GM18519 (cell line): ENCODE results near the gene MTHFD1.

Experiments used
- ATAC-seq: cut with Tn5 transposase; IDR thresholded peaks from one replicate; pipeline ENCODE4 v1.9.1; 2021; ENCODE audit warnings: mild to moderate bottlenecking, moderate library complexity; ENCODE audit not compliant: unreplicated experiment, low FRiP score

Gene MTHFD1

DNA sequence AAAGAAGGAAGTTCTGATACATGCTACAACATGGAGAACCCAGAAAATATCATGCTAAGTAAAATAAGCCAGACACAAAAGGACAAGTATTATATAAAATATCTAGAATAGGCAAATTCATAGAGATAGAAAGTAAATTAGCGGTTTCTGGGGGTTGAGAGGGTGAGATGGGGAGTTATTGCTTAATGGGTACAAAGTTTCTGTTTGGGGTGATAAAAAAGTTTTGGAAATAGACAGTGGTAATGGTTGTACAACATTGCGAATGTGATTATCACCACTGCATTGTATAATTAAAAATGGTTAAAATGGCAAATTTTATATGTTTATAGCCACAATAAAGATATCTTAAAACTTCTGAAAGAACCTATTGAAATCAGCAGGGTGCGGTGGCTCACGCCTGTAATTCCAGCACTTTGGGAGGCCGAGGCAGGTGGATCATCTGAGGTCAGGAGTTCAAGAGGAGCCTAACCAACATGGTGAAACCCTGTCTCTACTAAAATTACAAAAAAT, 100.5 kb downstream of the MTHFD1 start:
- ATAC-seq, result no peak

DNA sequence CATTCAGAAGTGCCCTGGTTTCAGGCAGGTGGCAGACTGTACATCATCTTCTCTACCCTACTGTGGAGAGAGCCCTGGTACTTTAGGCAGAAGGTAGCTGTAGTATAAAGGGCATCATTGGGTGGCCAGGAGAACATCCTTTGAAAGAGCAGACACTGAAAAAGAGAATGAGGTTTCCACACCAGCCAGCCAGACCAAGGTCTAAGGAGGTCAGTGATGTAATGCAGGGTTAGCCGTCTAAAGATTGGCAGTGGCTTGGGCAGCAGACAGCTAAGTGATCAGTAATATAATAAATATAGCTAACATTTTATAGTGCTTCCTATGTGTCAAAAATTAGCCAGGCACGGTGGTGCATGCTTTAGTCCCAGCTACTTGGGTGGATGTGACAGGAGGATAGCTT, 103.5 kb downstream of the MTHFD1 start:
- ATAC-seq, result no peak

DNA sequence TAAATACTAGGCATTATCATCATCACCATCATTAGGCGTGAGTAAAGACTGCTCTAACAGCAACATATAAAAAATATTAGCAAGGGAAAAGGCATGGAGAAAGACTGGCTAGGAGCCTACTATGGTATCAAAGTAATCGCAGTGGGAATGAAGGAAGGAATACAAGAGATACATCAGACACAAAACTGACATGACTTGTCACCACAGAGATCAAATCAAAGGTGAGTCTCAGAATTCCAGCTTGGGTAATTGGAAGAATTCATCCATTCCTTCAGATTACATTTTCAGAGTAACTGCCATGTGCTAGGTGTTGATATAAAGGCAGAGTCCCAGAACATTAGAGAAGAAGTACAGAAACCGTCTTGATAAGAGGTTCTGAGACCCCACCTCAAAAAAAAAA, 105.3 kb downstream of the MTHFD1 start:
- ATAC-seq, result no peak

DNA sequence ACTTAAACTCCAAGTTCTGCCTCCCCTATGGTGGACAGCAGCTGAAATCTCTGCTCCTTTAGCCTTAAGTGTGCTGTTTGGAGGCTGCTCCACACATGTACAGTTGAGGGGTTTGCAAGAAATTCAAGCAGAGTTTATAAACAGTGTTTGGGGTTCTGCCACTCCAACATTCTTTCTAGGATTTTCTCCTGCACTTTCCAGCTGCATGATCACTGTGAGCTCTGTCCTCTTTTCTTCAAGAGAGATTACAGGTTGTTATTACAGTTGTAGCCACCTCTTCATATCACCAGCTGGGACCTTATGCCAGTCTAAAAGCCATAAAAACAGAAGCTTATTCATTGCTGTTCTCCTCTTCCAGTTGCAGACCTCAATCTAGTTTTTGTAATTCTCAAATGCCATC, 107.1 kb downstream of the MTHFD1 start:
- no peak for ATAC-seq

DNA sequence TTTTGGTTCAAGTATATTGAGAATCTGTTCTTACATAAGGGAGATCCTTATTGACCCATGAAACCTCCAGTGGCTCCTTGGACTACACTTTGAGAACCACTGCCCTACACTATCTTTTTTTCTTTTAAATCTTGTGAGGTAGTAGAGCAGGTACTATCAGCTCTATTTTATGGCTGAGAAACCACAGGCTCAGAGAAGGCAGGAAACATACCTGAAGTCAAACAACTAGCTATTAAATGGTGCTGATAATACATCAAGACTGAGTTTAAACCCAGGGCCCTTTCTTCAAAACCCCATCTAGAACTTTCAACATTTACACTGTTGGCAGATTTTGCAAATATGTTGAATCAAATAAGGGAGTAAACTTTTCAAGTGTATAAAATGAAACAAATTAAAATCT, 108.6 kb downstream of the MTHFD1 start:
- no peak for ATAC-seq

DNA sequence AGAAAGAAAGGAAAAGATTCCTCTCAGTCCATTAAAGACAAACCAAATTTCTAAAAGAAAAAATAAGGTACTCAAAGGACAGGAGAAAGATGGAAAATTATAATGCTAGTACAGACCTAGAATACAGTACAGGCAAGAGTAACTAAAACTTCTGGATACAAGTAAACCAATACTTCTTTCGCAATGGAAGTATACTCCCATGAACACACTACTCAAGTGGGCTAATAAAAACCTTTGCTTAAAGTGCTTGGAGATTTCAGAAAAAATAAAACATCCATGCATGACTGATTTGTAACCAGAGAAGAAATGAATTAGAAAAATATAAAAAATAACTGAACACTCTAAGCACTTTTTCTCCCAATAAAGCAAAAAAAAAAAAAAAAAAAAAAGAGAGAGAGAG, 111.9 kb downstream of the MTHFD1 start:
- no peak for ATAC-seq

DNA sequence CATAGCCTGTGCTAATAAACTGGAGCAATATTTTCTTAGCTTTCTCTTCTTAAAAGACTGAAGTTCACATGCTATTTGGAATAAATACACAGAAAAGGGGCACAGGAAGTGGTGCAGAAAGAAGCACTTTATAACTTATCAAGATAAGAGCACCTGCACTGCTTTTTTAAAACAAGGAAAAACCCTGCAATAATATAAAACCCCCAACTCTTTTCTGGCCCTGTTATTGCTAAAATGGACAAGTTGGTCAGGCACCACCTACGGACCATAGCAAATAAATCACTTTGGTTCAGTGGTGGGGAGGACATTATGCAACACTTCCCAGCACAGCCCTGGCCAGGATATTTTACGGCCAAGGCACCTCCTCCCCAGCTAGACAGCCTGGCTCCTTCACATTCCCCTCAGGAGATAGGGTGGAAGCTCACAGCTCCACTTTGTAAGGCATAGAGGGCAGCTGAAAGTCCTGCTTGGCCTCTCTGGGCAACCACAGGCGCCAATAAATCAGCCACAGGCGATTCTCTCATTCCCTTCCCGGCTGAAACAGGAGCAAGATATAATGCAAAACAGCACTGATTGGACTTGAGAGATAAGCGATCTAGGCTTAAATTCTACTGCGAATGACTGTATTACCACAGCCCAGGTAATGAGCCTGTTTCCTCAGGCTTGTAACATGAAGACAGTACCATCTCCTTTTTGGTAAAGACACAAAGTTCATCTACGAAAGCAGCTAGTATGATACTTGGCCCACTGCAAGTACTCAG, 113.4 kb downstream of the MTHFD1 start:
- no peak for ATAC-seq

DNA sequence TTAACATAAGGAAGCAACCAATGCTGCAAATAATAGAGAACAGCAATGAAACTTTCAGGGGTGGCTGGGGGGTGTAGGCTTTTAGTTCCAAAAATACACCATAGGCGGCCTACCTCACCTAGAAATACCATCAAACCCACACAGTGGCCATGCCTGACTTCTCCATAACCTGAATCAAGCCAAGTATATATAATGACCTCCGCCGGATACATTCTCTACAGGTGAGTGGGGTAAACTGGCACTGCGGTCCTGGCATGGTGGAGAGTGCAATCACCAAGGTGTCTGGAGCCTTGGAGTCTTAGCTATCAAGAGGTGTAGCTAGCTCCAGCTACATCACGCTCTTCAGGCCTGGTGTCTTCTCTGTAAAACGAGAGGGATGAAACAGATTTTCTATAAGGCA, 114.3 kb downstream of the MTHFD1 start:
- ATAC-seq, result no peak

DNA sequence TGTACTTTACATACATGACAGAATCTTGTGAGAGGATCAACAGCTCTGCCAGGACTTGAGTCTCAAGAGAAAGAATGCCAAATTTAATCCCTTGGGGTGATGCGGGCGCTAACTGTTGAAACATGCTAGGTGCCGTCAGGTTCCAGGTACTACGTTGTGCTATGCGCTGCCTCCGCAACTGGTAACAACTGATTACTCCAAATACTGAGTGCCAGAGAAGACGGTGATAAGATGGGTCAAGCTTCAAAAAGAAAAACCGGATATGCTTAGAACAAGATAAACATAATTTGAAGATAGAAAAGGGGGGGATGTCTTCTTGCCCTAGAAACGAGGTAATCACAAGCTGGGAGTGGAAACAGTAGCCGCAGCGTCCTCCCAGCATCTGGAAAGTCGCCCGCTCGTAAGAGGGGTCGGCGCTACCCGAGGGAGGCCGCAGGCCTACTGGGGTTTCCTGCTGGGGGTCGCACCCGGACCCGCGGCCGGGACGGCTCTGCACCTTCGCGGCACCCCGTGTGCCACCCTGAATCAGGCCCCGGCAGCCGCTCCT, 114.8 kb downstream of the MTHFD1 start:
- peak; percentile 0 for ATAC-seq

DNA sequence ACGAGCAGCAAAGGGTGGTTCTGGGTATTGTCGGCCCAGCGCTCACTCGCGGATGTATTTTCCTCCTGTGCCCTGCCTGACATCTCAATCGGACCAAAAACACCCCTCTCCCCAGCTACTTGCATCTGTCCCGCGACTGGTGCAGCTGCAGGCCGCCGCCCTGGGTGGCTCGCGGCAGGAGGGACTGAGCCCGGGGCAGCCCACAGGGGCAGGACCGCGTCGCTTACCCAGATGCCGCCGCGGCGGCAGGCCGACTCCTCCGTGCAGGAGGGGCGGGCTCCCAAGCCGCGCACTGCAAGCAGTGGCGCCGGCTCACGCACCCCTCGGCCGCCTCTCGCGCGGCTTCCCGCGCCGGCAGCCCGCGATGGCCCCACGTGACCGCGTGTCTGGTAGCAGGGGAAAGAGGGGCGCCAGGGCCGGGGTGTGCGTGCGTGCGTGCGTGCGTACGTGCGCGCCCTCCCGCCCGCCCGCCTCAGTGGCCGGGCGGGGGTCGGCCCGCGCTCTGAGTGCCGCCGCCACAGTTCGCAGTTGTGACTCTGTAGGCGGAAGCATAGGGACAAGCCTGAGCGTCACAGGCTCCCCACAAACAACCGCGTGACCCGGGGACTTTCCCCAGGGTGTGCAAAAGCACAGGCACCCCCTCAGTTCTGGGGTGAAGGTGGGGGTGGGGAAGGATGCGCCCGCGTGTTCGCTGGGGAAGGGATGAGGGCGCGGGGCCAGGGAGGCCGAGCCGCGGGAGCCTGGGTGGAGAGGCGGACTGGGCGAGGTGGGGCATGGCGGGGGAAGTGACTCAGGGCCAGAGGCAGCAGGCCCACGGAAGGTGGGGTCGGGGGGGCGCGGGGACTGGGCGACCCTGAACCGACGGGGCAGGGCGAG, 115.5 kb downstream of the MTHFD1 start, which contains the start of gene ZBTB25:
Gene ZBTB25 (minus strand): TSS at position 405 of the 876 bp plus-strand sequence. CDS start 13,305 bp downstream, outside the sequence.
- peak; percentile 63 for ATAC-seq

DNA sequence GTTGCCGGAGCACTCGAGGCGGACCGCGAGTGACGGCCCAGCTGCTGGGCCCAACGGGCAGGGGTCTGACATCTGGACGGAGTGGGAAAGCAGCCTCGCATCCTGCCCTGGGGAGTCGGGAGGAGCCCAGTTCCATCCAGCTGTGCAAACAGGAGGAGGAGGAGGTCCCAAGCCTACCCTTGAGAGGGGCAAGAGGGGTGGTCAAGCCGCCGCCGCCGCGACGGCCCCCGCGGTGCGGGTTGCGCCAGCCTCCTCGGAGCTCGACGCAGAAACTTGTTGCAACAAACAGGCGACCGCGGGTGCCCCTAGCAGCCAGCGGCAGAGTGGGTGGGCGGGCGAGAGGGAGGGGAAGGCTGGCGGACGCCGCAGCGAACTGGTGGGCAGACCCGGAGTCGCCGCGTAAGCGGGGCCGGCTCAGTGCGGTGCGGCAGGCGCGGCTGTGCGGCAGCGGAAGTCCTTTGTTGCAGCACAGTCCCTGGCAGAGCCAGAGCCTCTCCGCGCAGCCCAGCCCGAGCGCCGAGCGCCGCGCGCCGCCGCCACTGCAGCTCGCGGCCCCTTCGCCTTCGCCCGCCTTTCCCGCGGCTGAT, 116.2 kb downstream of the MTHFD1 start, which contains the start of gene ZBTB1:
Gene ZBTB1 (plus strand): TSS at position 461 of the 587 bp plus-strand sequence. CDS start 16,735 bp downstream, outside the sequence.
- ATAC-seq, result no peak

DNA sequence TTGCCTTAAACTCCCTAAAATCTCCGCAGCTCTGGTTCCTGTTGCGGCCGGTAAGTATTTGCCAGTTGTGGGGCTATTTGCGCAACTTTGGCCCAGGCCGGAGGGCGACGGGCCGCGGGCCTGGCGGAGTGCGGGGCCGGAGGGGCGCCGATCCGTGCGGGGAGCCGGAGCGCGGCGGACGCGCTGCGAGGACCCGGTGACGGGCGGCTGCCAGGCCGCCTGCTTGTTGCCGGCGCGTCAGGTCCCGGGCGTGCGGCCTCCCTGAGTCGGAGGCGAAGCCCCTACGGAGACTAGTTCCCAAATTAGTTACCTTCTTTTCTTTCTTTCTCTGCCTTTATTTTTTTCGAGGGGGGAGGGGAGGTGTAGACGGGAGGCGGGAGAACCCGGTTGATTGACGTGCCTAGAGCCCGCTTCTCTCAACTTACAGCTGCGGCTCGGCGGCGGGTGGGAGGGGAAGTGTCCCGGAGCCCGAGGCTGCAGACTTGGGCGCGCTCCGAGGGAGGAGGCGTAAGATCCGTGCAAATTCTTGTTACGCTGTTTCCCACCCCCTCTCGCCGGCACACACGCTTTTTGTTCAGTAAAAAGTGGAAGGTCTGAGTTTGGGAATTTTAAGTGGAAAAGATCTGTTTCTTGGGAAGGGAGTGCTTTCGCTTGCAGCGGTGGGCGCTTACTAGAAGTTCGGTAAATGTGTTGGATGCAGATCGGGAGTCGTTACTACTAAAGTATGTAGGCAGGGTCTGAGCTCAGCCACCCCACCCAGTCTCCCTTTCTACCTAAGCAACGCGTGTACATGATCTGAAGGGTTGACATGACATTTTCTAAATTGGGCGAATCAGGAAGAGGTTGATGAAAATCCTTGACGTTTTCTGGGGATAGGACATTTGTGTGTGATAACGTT, 117.0 kb downstream of the MTHFD1 start:
- no peak for ATAC-seq

DNA sequence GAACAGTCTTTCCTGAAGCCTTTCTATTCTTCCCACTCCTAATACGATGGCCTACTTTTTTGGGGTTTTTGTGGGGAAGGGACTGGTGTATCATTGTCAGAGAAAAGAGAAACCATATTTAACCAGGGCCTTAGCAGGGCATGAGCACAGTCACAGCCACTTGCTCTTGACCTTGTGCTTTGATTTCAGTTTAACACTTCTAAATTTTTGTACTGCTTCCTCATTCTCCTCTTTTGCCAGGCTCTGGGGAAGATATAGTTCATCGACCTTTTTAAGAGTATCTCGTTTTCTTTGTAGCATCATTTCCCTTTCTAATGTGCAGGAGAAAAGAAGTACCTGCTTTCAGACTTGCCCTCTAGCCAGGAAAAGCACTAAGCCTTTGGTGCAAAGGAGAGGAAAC, 118.6 kb downstream of the MTHFD1 start:
- ATAC-seq, result no peak

DNA sequence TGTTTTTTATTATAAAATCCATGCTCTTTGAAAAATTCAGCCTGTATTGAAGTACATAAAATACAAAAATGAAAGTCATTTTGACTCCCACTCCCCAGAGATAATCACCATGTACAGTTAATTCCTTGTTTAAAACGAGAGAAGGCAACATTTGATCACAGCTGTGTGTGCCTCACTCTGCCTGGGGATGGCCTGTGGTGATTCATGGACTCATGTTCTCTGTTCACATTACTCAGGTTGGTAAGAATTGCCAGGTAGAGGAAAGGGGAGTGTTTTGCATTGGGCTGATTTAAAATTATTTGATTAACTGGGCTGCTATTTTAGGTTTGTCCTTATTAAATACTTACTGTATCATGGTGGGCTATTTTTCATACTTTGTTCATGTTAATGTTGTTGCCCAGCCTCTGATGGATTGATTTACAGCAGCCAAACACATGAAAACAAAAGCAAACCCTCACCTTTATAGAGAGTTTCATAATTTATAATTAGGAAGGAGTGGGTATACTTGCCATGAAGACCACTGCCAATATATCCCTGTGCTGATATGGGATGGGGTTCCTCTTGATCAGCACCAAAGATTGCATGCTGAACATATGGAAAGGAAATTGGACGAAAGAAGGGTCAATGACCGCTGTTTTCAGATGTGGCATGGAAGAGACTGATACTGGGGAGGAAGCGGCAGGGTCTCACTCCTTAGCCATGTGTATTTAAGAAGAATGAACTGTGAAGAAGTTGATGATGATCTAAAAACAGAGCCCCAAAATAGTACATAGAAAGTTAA, 119.4 kb downstream of the MTHFD1 start:
- no peak for ATAC-seq

DNA sequence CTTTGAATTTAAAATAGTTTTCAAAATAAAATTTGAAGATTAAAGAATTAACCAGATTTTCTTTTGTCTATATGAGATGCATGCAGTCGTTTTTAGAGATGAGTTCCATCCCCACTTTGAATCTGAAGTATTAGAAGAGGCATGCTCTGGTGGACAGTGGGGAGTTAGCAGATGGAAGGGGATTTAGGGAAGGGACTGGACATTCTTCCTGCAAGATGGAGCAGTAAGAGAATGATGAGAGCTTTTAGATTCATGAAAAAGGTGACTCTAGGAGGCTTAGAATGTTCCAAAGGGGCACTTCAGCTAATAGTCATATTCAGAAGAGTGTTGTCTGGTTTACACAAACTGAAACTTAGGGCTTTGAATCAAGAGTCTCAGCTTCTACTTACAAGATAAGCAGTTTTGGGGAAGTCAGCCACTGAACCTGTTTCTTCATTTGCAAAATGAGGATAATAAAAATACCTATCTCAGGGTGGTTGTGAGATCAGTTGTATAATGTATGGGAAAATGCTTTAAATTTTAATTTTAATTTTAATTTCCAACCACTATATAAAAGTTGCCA, 120.1 kb downstream of the MTHFD1 start:
- no peak for ATAC-seq

DNA sequence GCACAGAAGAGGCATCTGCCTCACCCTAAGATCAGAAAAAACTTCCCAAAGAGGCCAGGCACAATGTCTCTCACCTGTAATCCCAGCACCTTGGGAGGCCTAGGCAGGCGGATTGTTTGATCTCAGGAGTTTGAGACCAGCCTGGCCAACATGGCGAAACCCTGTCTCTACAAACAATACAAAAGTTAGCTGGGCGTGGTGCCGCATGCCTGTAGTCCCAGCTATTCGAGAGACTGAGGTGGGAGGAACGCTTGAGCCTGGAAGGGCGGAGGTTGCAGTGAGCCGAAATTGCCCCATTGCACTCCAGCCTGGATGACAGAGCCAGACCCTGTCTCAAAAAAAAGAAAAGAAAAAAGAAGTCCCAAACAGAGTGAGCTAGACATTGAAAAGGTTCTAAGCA, 120.9 kb downstream of the MTHFD1 start:
- no peak for ATAC-seq
